GM12874 (cell line): ENCODE data around the gene RNASE13.

Experiments used
- CTCF ChIP-seq: IDR thresholded peaks from 2 replicates; pipeline ENCODE4 v1.5.1; 2011; ENCODE audit warnings: low read depth, mild to moderate bottlenecking, control low read depth, low read length, moderate library complexity; ENCODE audit not compliant: insufficient read depth

Gene RNASE13

GRCh38 chr14:21061347-21061668, 26.7 kb upstream of the RNASE13 start:
- no peak for TF ChIP-seq CTCF

GRCh38 chr14:21060614-21061346, 26.2 kb upstream of the RNASE13 start:
- TF ChIP-seq CTCF: no peak

- TF ChIP-seq CTCF: no peak
These were observed 25.4 kb upstream of the RNASE13 start for GRCh38 chr14:21059842-21060613.

GRCh38 chr14:21058903-21059302, 24.3 kb upstream of the RNASE13 start:
- TF ChIP-seq CTCF: no peak

GRCh38 chr14:21057803-21058675, 23.4 kb upstream of the RNASE13 start, which contains the start of gene RNASE8:
RNASE8 (plus strand) TSS chr14:21057822; CDS start chr14:21057893, 71 bp downstream.
- TF ChIP-seq CTCF: no peak

GRCh38 chr14:21056520-21057163, 22.0 kb upstream of the RNASE13 start:
- TF ChIP-seq CTCF: no peak
